Peyer's patch (tissue), 4 donors: ENCODE measurements around the gene FGD3. TPM values are rescaled to one million over a fixed set of nuclear protein-coding genes. Genes with fewer than 3 reads are reported as not detected.

Experiments
- DNase-seq, 3 donors: peaks; one replicate each; pipeline ENCODE4 v3.0.0-alpha.2; 2017 to 2019
- H3K27ac ChIP-seq, 4 donors: fragments of 200-600 bp; sonication (generic); one replicate each; pipeline ENCODE4 v1.5.1; 2016 to 2019
- H3K27me3 ChIP-seq, 2 donors: fragments of 200-600 bp; sonication (generic); one replicate each; pipeline ENCODE4 v1.5.1; 2019
- H3K36me3 ChIP-seq, 3 donors: fragments of 200-600 bp; sonication (generic); one replicate each; pipeline ENCODE4 v1.5.1; 2016 to 2019
- H3K4me1 ChIP-seq, 4 donors: fragments of 200-600 bp; sonication (generic); one replicate each; pipeline ENCODE4 v1.5.1; 2016 to 2019
- H3K4me3 ChIP-seq, 4 donors: fragments of 200-600 bp; sonication (generic); 1 replicate in 3 of 4; 2 replicates in 1 of 4; pipeline ENCODE4 v1.5.1; 2016 to 2019; ENCODE audit warnings: mild to moderate bottlenecking in 1 of 4
- H3K9me3 ChIP-seq, 4 donors: fragments of 200-600 bp; sonication (generic); one replicate each; pipeline ENCODE4 v1.5.1; 2016 to 2019; ENCODE audit warnings: mild to moderate bottlenecking in 1 of 4
- POLR2A ChIP-seq, 2 donors: fragments of 450-650 bp; IDR thresholded peaks; one replicate each; pipeline ENCODE4 v1.5.1; 2017; ENCODE audit warnings: antibody characterized with exemption in 2 of 2, mild to moderate bottlenecking in 2 of 2, moderate library complexity in 2 of 2
- total RNA-seq, 4 donors: library from RNA; depleted of rRNA; stranded (reverse); fragments of >200 nt; gene quantifications; one replicate each; pipeline ENCODE4 v1.1.0, GENCODE V29; 2016
- TF ChIP-seq, protein P1 (sequence below), 6 experiments: fragments of 450-650 bp in 4 of 6; fragments of 200-600 bp in 2 of 6; sonication (generic) in 1 of 6; IDR thresholded peaks; one replicate each; pipeline ENCODE4 v1.5.1; 2017 to 2019; ENCODE audit warnings: antibody characterized with exemption in 6 of 6, mild to moderate bottlenecking in 3 of 6, moderate library complexity in 1 of 6

The FGD3 gene
- total RNA-seq, 4 donors from 2014 or later = 4.6 to 48.7 (median 7.8) TPM

DNA sequence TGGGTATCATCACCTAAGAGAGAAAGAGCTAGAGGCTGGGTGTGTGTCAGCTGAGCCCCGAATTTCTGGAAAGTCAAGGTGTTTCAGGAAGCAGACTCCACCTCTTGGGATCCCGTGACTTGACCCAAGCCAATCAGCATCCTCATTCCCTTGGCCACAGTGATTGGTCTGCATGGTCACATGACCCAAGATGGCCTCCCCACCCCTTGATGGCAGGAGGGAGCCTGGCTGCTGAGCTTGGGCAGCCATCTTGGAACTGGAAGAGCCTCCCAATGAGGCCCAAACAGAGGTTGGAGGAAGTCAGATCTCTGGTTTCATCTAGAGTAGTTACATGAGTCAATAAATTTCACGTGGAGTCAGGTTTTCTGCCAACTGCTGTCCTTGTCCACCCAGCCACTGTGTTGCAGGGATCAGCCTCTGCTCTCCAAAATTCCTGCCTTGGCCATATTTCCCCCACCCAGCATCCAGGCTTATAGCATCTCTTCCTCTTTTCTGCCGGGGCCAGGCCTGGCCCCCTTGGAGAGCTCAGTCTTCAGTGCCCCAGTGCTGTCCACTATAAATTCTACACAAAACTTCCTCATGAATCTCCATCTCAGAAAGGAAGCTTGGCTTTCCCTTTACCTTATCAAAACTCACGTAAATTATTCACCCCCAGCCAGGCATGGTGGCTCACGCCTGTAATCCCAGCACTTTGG lies 93.9 kb downstream of the FGD3 start:
- H3K4me1 ChIP-seq = peaks cover 0 to 7% (median 0%) of the 10 kb centered on the region in 4 donors
- DNase-seq = no peak
- H3K4me3 ChIP-seq = no peak overlapping the region
- H3K27ac ChIP-seq = no peak overlapping the region
- H3K27me3 ChIP-seq = no peaks in the 10 kb centered on the region
- no peaks in the 10 kb centered on the region for H3K9me3 ChIP-seq
- TF ChIP-seq, protein P1, sequence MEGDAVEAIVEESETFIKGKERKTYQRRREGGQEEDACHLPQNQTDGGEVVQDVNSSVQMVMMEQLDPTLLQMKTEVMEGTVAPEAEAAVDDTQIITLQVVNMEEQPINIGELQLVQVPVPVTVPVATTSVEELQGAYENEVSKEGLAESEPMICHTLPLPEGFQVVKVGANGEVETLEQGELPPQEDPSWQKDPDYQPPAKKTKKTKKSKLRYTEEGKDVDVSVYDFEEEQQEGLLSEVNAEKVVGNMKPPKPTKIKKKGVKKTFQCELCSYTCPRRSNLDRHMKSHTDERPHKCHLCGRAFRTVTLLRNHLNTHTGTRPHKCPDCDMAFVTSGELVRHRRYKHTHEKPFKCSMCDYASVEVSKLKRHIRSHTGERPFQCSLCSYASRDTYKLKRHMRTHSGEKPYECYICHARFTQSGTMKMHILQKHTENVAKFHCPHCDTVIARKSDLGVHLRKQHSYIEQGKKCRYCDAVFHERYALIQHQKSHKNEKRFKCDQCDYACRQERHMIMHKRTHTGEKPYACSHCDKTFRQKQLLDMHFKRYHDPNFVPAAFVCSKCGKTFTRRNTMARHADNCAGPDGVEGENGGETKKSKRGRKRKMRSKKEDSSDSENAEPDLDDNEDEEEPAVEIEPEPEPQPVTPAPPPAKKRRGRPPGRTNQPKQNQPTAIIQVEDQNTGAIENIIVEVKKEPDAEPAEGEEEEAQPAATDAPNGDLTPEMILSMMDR (IDR thresholded peaks at IDR 0.05) = no peak
- no peak for TF ChIP-seq POLR2A (IDR thresholded peaks at IDR 0.05)
- no peaks in the 10 kb centered on the region for H3K36me3 ChIP-seq

DNA sequence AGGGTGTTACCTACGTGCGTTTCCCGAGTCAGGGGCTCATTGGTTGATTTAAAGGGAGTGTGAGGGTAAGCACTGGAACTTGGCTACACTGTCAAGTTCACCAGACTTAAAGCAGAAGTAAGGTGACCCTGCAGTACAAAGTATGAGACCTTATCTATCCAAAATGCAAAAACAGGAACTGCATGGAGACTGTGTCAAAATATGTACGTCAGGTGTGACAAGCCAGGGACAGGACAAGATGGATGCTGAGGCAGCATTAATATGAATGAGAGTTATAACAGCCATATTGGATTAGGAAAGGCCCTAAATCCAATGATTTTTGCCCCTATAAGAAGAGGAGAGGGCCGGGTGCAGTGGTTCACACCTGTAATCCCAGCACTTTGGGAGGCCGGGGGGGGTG lies 95.8 kb downstream of the FGD3 start:
- Histone ChIP-seq H3K4me1 (peaks cover 0 to under 1% (median 0%) of the 10 kb centered on the region in 4 donors), H3K9me3 (no peaks in the 10 kb centered on the region), H3K36me3 (no peaks in the 10 kb centered on the region), H3K4me3 (no peak overlapping the region), H3K27me3 (no peaks in the 10 kb centered on the region), H3K27ac (no peak overlapping the region)
- DNase-seq = no peak
- no peak for TF ChIP-seq POLR2A (IDR thresholded peaks at IDR 0.05)
- TF ChIP-seq, protein P1 (IDR thresholded peaks at IDR 0.05) = no peak

DNA sequence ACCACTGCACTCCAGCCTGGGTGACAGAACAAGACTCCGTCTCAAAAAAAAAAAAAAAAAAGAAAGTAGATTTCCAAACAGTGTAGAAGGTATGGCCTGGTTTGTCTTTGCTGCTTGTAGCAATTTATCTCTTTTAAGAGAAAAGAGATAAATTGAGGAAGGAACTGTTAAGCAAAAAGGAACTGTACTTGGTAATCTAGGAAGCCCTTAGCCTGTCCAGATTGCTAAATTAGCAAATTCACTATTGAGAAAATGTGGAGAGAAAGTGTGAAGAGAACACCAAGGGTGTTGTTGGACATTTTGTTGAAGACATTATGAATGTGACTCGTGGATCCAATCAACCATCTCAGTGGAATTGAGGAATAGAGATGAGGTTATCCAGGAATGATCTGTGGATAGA lies 98.2 kb downstream of the FGD3 start:
- no peak for DNase-seq

DNA sequence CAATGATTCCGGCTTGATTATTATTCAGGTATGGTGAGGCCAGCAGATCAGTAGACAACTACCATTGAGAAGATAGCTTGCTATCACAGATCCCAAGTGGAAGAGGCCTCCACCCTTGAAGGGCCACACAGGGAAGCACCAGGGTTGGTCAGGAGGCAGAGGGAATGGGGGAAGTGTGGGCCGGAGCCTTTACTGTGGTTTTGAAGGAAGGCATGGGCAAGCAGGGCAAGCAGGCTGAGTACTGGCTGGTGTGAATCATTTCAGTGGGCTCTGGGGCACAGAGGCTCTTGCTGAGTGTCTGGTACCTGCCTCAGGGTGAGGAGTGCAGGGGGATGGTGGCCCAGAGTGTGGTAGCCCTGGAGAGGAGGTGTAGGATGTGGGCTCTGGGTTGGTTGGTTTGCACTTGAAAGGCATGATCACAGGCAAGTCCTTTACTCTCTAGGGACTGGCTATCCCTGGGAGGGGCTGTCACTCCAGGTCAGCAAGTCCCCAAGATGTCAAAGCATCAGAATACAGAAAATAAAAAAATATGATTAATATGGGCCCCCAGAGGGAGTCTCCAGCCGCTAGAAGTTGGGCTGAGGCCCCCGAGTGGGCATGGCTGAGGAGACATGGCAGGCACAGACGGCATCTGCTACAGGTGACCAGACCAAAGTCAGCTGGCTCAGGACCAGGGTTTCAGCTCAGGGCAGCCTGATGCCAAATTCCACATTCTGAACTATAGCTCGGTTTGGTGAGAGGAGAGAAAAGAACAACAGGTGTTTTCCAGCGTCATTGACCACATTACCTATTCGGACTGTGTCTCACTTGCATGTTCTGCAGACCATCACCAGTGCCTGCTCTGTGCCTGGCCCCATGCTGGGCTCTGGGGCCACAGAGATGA lies 101.5 kb downstream of the FGD3 start:
- H3K36me3 ChIP-seq = no peaks in the 10 kb centered on the region
- H3K27me3 ChIP-seq = no peaks in the 10 kb centered on the region
- no peak overlapping the region for H3K27ac ChIP-seq
- no peak for TF ChIP-seq POLR2A (IDR thresholded peaks at IDR 0.05)
- TF ChIP-seq, protein P1 (IDR thresholded peaks at IDR 0.05) = no peak
- no peak for DNase-seq
- H3K4me1 ChIP-seq = no peaks in the 10 kb centered on the region
- H3K9me3 ChIP-seq = no peaks in the 10 kb centered on the region
- H3K4me3 ChIP-seq = no peak overlapping the region

More for the DNA sequence above, 98.2 kb downstream of the FGD3 start:
- TF ChIP-seq, protein P1 (IDR thresholded peaks at IDR 0.05) = no peak
- no peak for TF ChIP-seq POLR2A (IDR thresholded peaks at IDR 0.05)
- H3K36me3 ChIP-seq = no peaks in the 10 kb centered on the region
- no peaks in the 10 kb centered on the region for H3K9me3 ChIP-seq
- H3K4me1 ChIP-seq = no peaks in the 10 kb centered on the region
- H3K27me3 ChIP-seq = no peaks in the 10 kb centered on the region
- H3K4me3 ChIP-seq = no peak overlapping the region
- H3K27ac ChIP-seq = no peak overlapping the region

DNA sequence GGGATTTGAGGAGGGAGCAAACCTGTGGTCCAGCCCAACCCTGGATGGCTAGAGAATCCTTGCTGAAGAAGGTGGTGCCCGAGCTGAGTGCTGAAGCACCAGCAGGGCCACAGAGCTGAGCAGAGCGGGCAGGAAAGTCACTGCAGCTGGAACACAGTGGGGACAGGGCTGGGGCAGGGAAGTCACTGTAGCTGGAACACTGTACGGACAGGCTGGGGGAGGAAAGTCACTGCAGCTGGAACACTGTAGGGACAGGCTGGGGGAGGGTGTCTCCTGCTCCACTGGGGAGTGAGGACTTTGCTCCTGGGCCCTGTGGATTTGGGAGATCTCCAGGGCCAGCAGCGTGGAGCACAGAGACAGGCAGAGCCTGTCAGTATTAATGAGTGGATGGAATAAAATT lies 102.2 kb downstream of the FGD3 start:
- Histone ChIP-seq H3K27me3 (no peaks in the 10 kb centered on the region), H3K27ac (no peak overlapping the region), H3K4me1 (no peaks in the 10 kb centered on the region), H3K9me3 (no peaks in the 10 kb centered on the region), H3K4me3 (no peak overlapping the region), H3K36me3 (no peaks in the 10 kb centered on the region)
- no peak for DNase-seq
- no peak for TF ChIP-seq POLR2A (IDR thresholded peaks at IDR 0.05)
- TF ChIP-seq, protein P1 (IDR thresholded peaks at IDR 0.05) = no peak
